Loucy (cell line): ENCODE measurements around the gene PTPN5.
"Not testable (repeated sequence)": the region's sequence is repeated elsewhere in the genome, so short reads cannot be mapped to it uniquely, and the experiment has no call there.

Experiments
- H2AFZ ChIP-seq: fragments of 200-600 bp; sonication (generic); 2 replicates; pipeline ENCODE4 v1.6.0; 2016; ENCODE audit warnings: antibody characterized with exemption, mild to moderate bottlenecking, low read length, moderate library complexity
- H3F3A ChIP-seq: fragments of 200-600 bp; 2 replicates; pipeline ENCODE4 v1.6.0; 2016; ENCODE audit warnings: antibody characterized with exemption, low read depth, mild to moderate bottlenecking
- H3K27me3 ChIP-seq: fragments of 200-600 bp; sonication (generic); 2 replicates; pipeline ENCODE4 v1.6.1; 2014; ENCODE audit warnings: low read length, mild to moderate bottlenecking; ENCODE audit not compliant: insufficient read depth, poor library complexity, severe bottlenecking
- H3K36me3 ChIP-seq: fragments of 200-600 bp; sonication (generic); 2 replicates; pipeline ENCODE4 v1.6.1; 2016; ENCODE audit warnings: low read length; ENCODE audit not compliant: insufficient read depth
- H3K4me1 ChIP-seq: fragments of 200-600 bp; sonication (generic); 2 replicates; pipeline ENCODE4 v1.5.1; 2014; ENCODE audit warnings: low read length, mild to moderate bottlenecking; ENCODE audit not compliant: insufficient read depth, poor library complexity, severe bottlenecking
- H3K4me2 ChIP-seq: fragments of 200-600 bp; sonication (generic); 2 replicates; pipeline ENCODE4 v1.6.0; 2014; ENCODE audit warnings: antibody characterized with exemption, low read length, low read depth, mild to moderate bottlenecking; ENCODE audit not compliant: poor library complexity, severe bottlenecking
- H3K4me3 ChIP-seq: fragments of 200-600 bp; sonication (generic); 2 replicates; pipeline ENCODE4 v1.5.1; 2014; ENCODE audit warnings: low read length, mild to moderate bottlenecking, mixed read lengths; ENCODE audit not compliant: poor library complexity, severe bottlenecking
- H3K79me2 ChIP-seq: fragments of 200-600 bp; sonication (generic); 2 replicates; pipeline ENCODE4 v1.6.1; 2014; ENCODE audit warnings: low read length; ENCODE audit not compliant: insufficient read depth
- H3K9ac ChIP-seq: fragments of 200-600 bp; sonication (generic); 2 replicates; pipeline ENCODE4 v1.6.0; 2014; ENCODE audit warnings: mild to moderate bottlenecking, low read depth, low read length, moderate library complexity; ENCODE audit not compliant: poor library complexity, severe bottlenecking
- H3K9me2 ChIP-seq: fragments of 200-600 bp; sonication (generic); replicated peaks from 2 replicates; pipeline ENCODE4 v1.6.1; 2016; ENCODE audit warnings: low read depth, low read length, mixed read lengths
- H3K9me3 ChIP-seq: fragments of 200-600 bp; sonication (generic); 2 replicates; pipeline ENCODE4 v1.6.1; 2014; ENCODE audit warnings: mild to moderate bottlenecking, antibody characterized with exemption, low read length, low read depth; ENCODE audit not compliant: insufficient read depth
- H4K20me1 ChIP-seq: fragments of 200-600 bp; sonication (generic); 2 replicates; pipeline ENCODE4 v1.6.0; 2014; ENCODE audit warnings: antibody characterized with exemption, low read length, mild to moderate bottlenecking; ENCODE audit not compliant: insufficient read depth, poor library complexity, severe bottlenecking
- EZH2phosphoT487 ChIP-seq: fragments of 200-600 bp; IDR thresholded peaks from 2 replicates; pipeline ENCODE4 v1.6.1; 2018; ENCODE audit warnings: antibody characterized with exemption, mild to moderate bottlenecking, moderate library complexity, borderline replicate concordance
- TF ChIP-seq, protein P1 (sequence below): fragments of 200-600 bp; sonication (generic); conservative IDR thresholded peaks from 2 replicates; pipeline ENCODE4 v1.5.1; 2014; ENCODE audit warnings: mild to moderate bottlenecking, antibody characterized with exemption, low read length

PTPN5 gene

DNA sequence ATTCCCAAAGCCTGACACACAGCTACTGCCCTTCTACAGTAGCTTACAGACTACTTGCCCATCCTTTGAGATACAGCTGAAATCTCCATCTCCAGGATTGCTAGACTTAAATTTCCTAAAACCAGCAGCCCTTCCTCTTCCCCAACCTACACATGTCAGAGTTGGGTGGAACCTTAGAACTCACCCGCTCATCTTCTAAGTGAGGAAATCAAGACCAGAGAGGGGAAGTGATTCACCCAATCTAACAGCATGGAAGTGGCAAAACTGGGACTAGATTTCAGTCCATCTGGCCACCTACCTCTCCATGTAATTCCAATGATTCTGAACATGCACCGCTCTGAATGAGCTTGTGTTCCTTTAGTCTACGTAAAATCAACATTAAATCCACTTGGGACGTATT, 94.0 kb downstream of the PTPN5 start:
- TF ChIP-seq, protein P1, sequence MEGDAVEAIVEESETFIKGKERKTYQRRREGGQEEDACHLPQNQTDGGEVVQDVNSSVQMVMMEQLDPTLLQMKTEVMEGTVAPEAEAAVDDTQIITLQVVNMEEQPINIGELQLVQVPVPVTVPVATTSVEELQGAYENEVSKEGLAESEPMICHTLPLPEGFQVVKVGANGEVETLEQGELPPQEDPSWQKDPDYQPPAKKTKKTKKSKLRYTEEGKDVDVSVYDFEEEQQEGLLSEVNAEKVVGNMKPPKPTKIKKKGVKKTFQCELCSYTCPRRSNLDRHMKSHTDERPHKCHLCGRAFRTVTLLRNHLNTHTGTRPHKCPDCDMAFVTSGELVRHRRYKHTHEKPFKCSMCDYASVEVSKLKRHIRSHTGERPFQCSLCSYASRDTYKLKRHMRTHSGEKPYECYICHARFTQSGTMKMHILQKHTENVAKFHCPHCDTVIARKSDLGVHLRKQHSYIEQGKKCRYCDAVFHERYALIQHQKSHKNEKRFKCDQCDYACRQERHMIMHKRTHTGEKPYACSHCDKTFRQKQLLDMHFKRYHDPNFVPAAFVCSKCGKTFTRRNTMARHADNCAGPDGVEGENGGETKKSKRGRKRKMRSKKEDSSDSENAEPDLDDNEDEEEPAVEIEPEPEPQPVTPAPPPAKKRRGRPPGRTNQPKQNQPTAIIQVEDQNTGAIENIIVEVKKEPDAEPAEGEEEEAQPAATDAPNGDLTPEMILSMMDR: no peak
- TF ChIP-seq EZH2phosphoT487: no peak
- Histone ChIP-seq H3K9me3 (no peaks in the 10 kb centered on the region), H3K4me2 (no peak overlapping the region), H3K9ac (no peak overlapping the region), H3K27me3 (peaks cover 41% of the 10 kb centered on the region), H3F3A (no peaks in the 10 kb centered on the region), H3K9me2 (no peaks in the 10 kb centered on the region), H3K4me1 (peaks cover 5% of the 10 kb centered on the region), H3K79me2 (no peaks in the 10 kb centered on the region), H4K20me1 (no peaks in the 10 kb centered on the region), H2AFZ (no peak overlapping the region), H3K4me3 (no peak overlapping the region), H3K36me3 (no peaks in the 10 kb centered on the region)

DNA sequence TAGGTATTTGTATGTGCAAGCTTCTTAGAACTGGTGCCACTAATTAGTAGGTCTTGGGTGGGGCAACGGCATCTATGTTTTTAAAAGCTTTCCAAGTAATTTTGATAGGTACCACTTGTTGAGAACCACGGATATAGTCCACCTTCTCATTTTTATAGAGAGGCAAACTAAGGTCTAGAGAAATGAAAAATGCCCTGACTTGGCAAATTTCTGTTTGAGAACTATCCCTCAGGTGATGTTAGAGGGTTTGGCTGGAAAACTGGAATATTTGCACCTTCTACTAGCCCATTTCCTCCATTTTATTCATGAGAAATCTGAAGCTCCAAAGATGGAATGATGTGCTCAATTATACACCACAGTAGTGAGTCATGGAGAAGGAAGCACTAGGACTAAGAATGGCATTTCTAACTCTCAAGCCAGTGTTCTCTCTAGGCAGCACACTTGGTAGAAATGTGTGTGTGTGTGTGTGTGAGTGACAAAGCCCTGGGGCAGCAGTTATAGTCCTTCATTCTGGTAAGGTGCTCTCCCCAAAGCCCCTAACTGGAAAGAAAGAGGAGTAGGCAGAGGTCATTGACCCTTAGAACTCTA, 94.9 kb downstream of the PTPN5 start:
- Histone ChIP-seq H3K36me3 (no peaks in the 10 kb centered on the region), H3K27me3 (peaks cover 41% of the 10 kb centered on the region), H3K4me3 (no peak overlapping the region), H4K20me1 (no peaks in the 10 kb centered on the region), H3F3A (no peaks in the 10 kb centered on the region), H3K9ac (no peak overlapping the region), H3K9me2 (no peaks in the 10 kb centered on the region), H3K9me3 (no peaks in the 10 kb centered on the region), H3K79me2 (no peaks in the 10 kb centered on the region), H3K4me2 (no peak overlapping the region), H3K4me1 (peaks cover 5% of the 10 kb centered on the region), H2AFZ (no peak overlapping the region)
- TF ChIP-seq, protein P1: no peak
- no peak for TF ChIP-seq EZH2phosphoT487

DNA sequence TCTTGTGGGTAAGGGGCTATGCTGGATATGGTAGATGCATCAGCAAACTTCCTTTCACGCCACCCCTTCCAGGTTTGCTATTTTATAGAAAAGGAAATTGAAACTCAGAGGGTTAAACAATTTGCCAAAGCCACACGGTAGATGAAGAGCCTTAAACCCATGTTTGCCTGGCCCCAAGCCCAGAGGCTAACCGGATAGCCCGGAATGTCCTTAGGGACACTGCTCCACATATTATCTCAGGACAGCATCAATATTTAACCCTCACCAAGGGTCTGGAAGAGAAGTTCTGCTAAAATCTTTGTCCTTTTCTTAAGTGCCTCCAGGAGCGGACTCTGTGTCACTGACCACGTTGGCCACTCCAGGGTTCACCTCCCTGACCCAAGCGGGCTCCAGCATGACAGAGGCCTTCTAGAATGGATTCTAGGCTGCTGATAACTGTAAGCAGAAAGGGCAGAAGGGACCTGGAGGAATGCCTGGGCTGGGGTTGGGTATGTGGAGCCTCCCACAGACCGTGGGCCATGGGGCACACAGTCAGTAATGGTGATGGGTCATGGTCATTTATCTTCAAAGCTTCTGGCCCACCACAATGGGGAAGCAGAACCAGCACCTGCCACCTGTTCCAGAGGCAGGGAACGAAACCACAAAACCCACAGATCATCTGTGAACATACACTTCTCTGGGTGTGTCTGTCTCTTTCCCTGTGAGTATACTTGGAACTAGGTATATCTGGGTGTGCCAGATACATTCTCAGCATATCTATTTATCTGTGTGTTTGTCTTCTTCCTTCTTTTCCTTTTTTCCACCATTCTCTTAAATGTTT, 98.4 kb downstream of the PTPN5 start:
- Histone ChIP-seq H3K4me3 (no peak overlapping the region), H3K9ac (no peak overlapping the region), H3K4me2 (no peak overlapping the region), H3K9me2 (no peaks in the 10 kb centered on the region), H3K27me3 (peaks cover 16% of the 10 kb centered on the region), H3K4me1 (no peaks in the 10 kb centered on the region), H3K79me2 (no peaks in the 10 kb centered on the region), H2AFZ (no peak overlapping the region), H3K36me3 (no peaks in the 10 kb centered on the region), H4K20me1 (no peaks in the 10 kb centered on the region), H3F3A (no peaks in the 10 kb centered on the region), H3K9me3 (no peaks in the 10 kb centered on the region)
- TF ChIP-seq EZH2phosphoT487: no peak
- TF ChIP-seq, protein P1: no peak

DNA sequence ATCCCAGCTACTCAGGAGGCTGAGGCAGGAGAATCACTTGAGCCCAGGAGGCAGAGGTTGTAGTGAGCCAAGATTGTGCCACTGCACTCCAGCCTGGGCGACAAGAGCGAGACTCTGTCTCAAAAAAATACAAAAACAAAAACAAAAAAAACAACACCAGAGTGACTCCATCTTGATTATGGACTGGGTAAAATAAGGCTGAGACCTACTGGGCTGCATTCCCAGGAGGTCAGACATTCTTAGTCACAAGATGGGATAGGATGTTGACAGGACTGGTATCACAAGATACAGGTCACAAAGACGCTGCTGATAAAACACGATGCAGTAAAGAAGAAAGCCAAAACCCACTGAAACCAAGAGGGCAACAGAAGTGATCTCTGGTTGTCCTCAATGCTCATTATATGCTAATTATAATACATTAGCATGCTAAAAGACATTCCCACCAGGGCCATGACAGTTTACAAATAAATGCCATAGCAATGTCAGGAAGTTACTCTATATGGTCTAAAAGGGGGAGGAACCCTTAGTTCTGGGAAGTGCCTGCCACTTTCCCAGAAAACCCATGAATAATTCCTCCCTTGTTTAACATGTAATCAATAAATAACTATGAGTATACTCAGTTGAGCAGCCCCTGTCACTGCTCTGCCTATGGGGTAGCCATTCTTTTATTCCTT, 100.0 kb downstream of the PTPN5 start:
- not testable (repeated sequence) for H4K20me1 ChIP-seq, H3K9ac ChIP-seq, H3K79me2 ChIP-seq, H3K4me2 ChIP-seq, H3F3A ChIP-seq, H3K9me2 ChIP-seq, H2AFZ ChIP-seq, H3K9me3 ChIP-seq, H3K4me1 ChIP-seq, H3K4me3 ChIP-seq, H3K27me3 ChIP-seq, H3K36me3 ChIP-seq
